ENCODE measurements around the gene PRKCE. TPM values are rescaled to one million over a fixed set of nuclear protein-coding genes. Genes with fewer than 3 reads are reported as not detected.
A peak's percentile ranks its signal among the peaks of the same experiment; 100 is the strongest.
"Not testable (repeated sequence)": the region's sequence is repeated elsewhere in the genome, so short reads cannot be mapped to it uniquely, and the experiment has no call there.

The PRKCE gene
- total RNA-seq, 1 donor from 2014 or later, result 11.7 TPM

DNA sequence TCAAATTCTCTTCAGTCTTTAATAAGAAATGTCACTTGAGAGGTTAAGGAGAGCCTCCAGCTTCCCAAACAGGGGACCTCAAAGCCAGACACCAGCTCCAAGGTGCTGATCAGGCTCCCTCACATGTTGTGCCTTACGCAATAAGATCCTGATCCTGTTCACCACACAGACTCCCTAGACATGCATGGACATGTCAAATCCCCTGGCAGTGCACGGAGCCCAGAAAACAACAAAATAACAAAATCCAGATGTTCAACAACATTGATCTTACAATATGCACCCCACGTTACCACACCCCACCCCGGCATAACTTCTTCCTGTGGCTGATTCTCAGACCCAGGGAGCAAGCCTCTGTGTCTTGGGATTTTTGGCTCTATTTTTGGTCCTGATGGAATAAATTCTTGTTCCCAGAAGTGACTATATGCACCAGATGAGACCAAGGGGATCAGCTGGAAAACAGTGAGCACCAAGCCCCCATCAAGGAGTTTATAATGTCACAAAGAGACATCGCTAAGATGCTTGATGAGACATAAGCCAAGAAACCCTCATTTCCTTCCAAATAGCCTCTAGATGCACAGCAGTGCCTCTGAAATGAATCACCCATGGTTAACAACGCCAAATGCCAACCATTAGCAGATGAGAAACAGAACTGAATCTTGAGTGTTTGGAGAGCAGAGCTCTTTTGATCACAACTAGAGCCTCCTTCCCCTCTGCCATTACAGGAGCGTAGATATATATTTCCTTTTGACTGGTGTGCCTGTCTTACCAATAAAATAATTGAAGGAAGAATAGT lies 198.2 kb downstream of the PRKCE start:
- Mint-ChIP-seq H3K4me3 (no peak overlapping the region), H3K9me3 (peaks cover 9% of the 10 kb centered on the region), H3K36me3 (ENCODE audit: low read depth) (peaks cover 20% of the 10 kb centered on the region), H3K4me1 (ENCODE audit: low read depth) (peaks cover 44% of the 10 kb centered on the region), H3K27me3 (ENCODE audit: insufficient read depth) (peaks cover 1% of the 10 kb centered on the region), H3K27ac (no peak overlapping the region)
- intact Hi-C loops (cut with micrococcal nuclease), result loop anchor here (5.0 kb wide), 1 partner anchor 207 kb away; no protein-coding TSS in a partner anchor
- DNase-seq (ENCODE audit: low spot score), result no peak

DNA sequence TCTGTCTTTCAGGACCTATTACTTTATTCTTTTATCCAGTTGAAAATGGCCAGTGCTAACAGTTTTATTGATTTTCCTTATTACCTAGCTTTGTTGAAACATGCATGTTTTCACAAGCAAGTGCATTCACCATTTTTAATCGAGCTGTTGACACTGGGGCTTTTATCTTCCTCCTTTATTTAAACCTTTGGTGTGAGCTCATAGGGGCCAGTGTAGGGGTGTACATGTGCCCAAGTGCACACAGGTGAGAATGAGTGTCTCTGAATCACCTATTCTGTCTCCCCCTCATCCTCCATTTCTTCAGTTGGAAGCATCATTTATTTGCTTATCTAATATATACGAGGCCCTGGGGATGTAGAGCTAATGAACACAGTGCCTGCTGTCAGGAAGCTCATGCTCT lies 199.1 kb downstream of the PRKCE start:
- H3K4me1 Mint-ChIP-seq (ENCODE audit: low read depth), result peaks cover 37% of the 10 kb centered on the region
- intact Hi-C loops (cut with micrococcal nuclease), result loop anchor here (5.0 kb wide), 1 partner anchor 208 kb away; no protein-coding TSS in a partner anchor
- no peak overlapping the region for H3K4me3 Mint-ChIP-seq
- peaks cover 9% of the 10 kb centered on the region for H3K9me3 Mint-ChIP-seq
- no peak overlapping the region for H3K27ac Mint-ChIP-seq
- H3K36me3 Mint-ChIP-seq (ENCODE audit: low read depth), result peaks cover 20% of the 10 kb centered on the region
- DNase-seq (ENCODE audit: low spot score), result no peak
- peaks cover 1% of the 10 kb centered on the region for H3K27me3 Mint-ChIP-seq (ENCODE audit: insufficient read depth)

DNA sequence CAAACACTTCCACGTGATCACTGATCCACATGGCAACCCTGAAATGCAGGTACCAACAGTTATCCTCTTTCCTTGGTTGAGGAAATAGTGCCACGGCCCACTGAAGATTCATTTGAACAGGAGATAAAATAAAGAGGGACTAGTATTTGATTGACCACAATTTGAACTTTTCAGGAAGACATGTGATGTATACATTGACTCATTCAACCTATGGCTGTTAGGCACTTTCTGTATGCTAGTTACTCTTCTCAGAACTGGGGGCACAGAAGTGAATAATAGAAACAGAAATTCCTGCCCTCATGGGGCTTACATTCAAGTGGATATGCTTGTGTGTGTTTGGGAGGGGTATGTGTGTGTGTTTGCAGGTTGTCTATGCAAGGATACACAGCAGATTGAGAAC lies 199.6 kb downstream of the PRKCE start:
- peak overlapping the region; percentile 35 for H3K27ac Mint-ChIP-seq
- H3K4me1 Mint-ChIP-seq (ENCODE audit: low read depth), result peaks cover 31% of the 10 kb centered on the region

DNA sequence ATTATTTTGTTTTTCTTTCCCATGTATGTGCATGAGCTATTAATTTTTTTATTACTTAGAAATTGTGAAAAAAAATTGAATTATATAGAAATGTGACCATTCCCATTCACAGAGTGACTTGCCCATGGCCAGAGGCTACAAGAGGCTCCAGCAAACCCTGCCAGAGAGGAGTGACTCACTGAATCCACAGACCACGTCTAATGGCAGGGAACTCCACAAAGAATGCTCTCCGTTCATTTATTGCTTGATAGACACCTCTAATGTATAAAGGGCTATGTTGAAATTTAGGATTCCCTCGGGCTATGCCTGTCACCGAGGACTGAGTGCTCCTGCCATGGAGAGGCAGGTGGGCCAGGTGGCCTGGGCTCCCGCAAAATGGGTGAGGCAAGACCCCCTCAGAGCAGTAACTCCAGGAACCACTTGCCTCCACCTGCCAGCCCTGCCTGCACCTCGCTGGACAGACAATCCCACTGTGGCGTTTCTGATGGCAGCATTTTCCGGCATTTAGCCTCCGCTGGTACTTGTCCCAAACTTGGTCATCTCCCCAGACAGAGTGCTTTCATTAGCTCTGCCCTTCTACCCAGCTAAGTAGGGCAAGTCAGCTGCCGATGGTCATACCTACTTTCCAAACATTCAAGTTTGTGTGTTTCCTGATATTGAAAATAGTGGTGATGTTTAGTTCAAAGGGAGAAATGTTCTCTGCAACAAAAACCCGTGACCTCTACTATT lies 200.3 kb downstream of the PRKCE start:
- no peak overlapping the region for H3K4me3 Mint-ChIP-seq
- H3K4me1 Mint-ChIP-seq (ENCODE audit: low read depth), result peaks cover 33% of the 10 kb centered on the region
- peaks cover 1% of the 10 kb centered on the region for H3K27me3 Mint-ChIP-seq (ENCODE audit: insufficient read depth)
- DNase-seq (ENCODE audit: low spot score), result no peak
- peaks cover 9% of the 10 kb centered on the region for H3K9me3 Mint-ChIP-seq
- intact Hi-C loops (cut with micrococcal nuclease), result loop anchor here (5.0 kb wide), 1 partner anchor 209 kb away; no protein-coding TSS in a partner anchor
- no peak overlapping the region for H3K27ac Mint-ChIP-seq
- H3K36me3 Mint-ChIP-seq (ENCODE audit: low read depth), result peaks cover 20% of the 10 kb centered on the region

More for the DNA sequence above, 199.6 kb downstream of the PRKCE start:
- H3K4me3 Mint-ChIP-seq, result no peak overlapping the region
- intact Hi-C loops (cut with micrococcal nuclease), result loop anchor here (5.0 kb wide), 1 partner anchor 209 kb away; no protein-coding TSS in a partner anchor
- H3K36me3 Mint-ChIP-seq (ENCODE audit: low read depth), result peaks cover 20% of the 10 kb centered on the region
- peaks cover 1% of the 10 kb centered on the region for H3K27me3 Mint-ChIP-seq (ENCODE audit: insufficient read depth)
- DNase-seq (ENCODE audit: low spot score), result no peak
- H3K9me3 Mint-ChIP-seq, result peaks cover 9% of the 10 kb centered on the region

DNA sequence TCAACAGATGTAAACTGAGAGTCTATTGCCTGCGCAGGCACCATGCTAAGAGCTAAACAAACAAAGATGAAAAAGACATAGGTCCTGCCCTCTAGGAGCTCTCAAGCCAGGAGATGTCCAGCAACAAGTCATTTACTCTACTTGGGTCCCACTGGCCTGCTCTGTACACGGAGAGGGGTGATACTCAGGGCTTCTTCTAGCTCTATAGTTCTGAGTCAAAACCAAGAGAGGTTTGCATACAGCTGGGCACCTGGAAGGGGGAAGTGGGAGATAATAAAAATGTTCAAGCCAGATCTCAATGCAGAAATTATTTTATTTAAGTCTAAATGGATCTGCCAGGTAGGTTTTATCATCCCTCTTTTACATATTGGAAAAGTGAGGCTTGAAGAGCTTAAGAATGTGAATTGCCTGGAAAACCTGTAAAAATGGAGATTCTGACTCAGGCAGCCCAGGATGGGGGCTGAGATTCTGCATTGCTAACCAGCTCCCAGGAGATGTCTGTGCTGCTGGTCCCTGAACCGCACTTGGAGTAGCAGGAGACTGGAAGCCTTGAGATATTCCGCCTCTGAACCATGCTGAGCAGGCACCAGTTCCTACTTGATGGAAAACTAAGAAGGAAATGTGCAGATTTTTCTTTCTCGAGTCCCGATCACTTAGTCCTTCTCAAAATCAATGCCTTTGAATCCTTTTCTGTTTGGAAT lies 201.1 kb downstream of the PRKCE start:
- DNase-seq (ENCODE audit: low spot score), result no peak
- H3K27me3 Mint-ChIP-seq (ENCODE audit: insufficient read depth), result peaks cover 1% of the 10 kb centered on the region
- no peak overlapping the region for H3K4me3 Mint-ChIP-seq
- H3K27ac Mint-ChIP-seq, result no peak overlapping the region
- peaks cover 9% of the 10 kb centered on the region for H3K9me3 Mint-ChIP-seq
- intact Hi-C loops (cut with micrococcal nuclease), result loop anchor here (5.0 kb wide), 1 partner anchor 210 kb away; no protein-coding TSS in a partner anchor
- peaks cover 17% of the 10 kb centered on the region for H3K36me3 Mint-ChIP-seq (ENCODE audit: low read depth)
- H3K4me1 Mint-ChIP-seq (ENCODE audit: low read depth), result peaks cover 35% of the 10 kb centered on the region

DNA sequence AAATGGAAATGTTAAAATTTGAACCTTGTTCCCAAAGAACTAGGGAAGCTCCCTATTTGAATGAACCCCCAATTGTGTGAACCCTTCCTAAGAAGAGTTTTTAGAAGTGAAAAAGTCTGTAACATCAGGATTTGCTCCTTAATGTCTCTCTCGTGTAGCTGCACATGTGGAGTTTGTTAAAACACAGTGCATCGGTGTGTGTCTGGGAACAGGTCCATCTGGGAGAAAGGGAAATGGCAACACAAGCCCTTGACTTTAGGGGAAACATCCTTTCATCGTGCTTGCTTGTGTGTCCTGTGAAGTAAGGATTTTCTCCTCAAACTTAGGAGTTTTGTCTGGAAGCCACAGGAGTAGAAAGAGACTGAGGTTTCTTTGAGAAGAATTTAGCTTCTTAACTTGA lies 203.9 kb downstream of the PRKCE start:
- peaks cover 27% of the 10 kb centered on the region for H3K4me1 Mint-ChIP-seq (ENCODE audit: low read depth)
- intact Hi-C loops (cut with micrococcal nuclease), result no loop called here
- H3K27me3 Mint-ChIP-seq (ENCODE audit: insufficient read depth), result no peaks in the 10 kb centered on the region
- H3K36me3 Mint-ChIP-seq (ENCODE audit: low read depth), result peaks cover 10% of the 10 kb centered on the region
- H3K27ac Mint-ChIP-seq, result no peak overlapping the region
- H3K4me3 Mint-ChIP-seq, result no peak overlapping the region
- DNase-seq (ENCODE audit: low spot score), result no peak
- H3K9me3 Mint-ChIP-seq, result peaks cover 6% of the 10 kb centered on the region

DNA sequence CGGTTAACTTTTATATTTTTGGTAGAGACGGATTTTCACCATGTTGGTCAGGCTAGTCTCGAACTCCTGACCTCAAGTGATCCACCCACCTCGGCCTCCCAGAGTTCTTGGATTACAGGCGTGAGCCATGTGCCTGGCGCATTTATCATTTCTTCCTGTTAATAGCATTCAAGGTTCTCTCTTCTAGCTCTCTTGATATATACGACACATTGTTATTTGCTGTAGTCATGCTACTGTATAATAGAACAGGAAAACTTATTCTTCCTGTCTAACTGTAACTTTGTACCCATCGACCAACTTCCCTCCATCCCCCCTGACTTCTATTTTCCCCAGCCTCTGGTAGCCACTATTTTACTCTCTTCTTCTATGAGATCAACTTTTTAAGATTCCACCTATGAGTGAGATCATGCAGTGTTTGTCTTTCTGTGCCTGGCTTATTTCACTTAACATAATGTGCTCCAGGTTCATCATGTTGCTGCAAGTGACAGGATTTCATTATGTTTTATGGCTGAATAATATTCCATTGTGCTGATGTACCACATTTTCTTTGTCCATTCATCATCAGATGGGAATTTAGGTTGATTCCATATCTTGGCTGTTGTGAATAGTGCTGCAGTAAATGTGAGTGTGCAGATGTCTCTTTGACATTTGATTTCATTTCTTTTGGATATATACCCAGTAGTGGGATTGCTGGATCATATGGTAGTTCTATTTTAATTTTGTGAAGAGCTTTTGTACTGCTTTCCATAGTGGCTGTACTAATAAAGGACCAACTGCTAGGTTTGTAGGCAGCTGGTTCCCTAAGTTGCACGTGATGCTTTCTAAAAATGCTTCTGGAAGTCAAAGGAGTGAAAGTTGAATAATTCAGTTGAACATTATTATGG lies 205.2 kb downstream of the PRKCE start:
- Mint-ChIP-seq H3K36me3 (ENCODE audit: low read depth) (peaks cover 4% of the 10 kb centered on the region), H3K9me3 (no peaks in the 10 kb centered on the region), H3K4me1 (ENCODE audit: low read depth) (peaks cover 31% of the 10 kb centered on the region), H3K27me3 (ENCODE audit: insufficient read depth) (no peaks in the 10 kb centered on the region), H3K4me3 (no peak overlapping the region), H3K27ac (no peak overlapping the region)
- intact Hi-C loops (cut with micrococcal nuclease), result no loop called here
- DNase-seq (ENCODE audit: low spot score), result no peak

DNA sequence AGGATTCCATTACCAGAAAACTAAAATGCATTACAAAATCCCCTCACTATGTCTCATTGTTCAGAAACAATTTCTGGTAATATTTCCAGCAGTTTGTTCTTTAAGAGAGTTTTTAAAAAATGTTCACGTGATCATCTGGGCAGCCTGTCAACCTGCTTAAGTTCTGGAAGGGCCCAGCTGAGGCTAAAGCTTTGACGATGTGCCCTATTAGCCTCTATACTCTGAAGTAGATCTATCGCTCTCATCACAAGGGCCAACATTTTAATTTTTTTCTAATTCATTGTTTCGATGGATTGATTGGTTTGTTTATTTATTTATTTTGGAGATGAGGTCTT lies 205.8 kb downstream of the PRKCE start:
- Mint-ChIP-seq H3K9me3 (no peaks in the 10 kb centered on the region), H3K4me1 (ENCODE audit: low read depth) (peaks cover 37% of the 10 kb centered on the region), H3K36me3 (ENCODE audit: low read depth) (peaks cover 3% of the 10 kb centered on the region), H3K27ac (no peak overlapping the region), H3K27me3 (ENCODE audit: insufficient read depth) (no peaks in the 10 kb centered on the region), H3K4me3 (no peak overlapping the region)
- no peak for DNase-seq (ENCODE audit: low spot score)
- intact Hi-C loops (cut with micrococcal nuclease), result no loop called here

DNA sequence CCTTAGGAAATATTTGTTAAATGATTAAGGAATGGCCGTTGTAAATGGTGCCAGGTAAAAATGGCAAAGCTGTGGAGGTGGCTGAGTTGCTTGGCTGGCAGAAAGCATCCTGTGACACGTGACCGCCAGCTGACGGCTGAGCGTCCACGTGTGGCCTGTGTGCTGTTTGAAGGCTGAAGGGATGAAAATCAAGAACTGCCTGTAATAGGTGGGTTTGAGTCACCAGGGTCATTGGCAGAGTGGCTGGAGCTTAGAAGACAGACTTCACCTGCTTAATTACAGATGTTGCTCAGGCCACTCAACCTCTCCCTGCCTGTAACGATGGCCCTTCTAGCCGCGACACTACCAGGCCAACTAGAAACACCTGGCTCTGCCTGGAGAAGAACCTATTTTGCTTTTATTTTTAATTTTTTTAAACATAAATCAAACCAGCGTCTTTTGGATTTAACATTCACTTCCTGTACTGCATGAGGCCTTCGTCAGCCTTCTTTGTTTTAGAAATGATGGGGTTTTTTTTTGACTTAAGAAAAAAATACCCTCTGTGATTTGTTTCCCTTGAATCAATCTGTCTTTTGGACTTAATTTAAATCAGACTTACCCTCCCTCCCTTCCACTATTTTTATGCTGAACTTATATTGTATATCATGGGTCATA lies 206.5 kb downstream of the PRKCE start:
- Mint-ChIP-seq H3K27ac (no peak overlapping the region), H3K4me1 (ENCODE audit: low read depth) (peaks cover 44% of the 10 kb centered on the region), H3K27me3 (ENCODE audit: insufficient read depth) (no peaks in the 10 kb centered on the region), H3K4me3 (no peak overlapping the region), H3K9me3 (no peaks in the 10 kb centered on the region), H3K36me3 (ENCODE audit: low read depth) (no peaks in the 10 kb centered on the region)
- no peak for DNase-seq (ENCODE audit: low spot score)
- intact Hi-C loops (cut with micrococcal nuclease), result loop anchor here (2.0 kb wide), 1 partner anchor 13 kb away; no protein-coding TSS in a partner anchor

DNA sequence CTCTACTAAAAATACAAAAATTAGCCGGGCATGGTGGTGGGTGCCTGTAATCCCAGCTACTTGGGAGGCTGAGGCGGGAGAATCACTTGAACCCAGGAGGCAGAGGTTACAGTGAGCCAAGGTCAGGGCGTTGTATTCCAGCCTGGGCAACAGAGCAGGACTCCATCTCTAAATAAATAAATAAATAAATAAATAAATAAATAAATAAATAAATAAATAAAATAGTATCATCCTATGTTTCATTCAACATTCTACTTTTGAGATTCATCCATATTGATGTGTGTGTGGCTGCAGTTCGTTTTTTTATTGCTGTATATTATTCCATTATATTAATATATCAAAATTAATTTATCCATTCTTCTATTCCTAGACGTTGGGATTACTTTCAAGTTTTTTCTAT lies 207.4 kb downstream of the PRKCE start:
- not testable (repeated sequence) for H3K9me3 Mint-ChIP-seq; H3K27me3 Mint-ChIP-seq (ENCODE audit: insufficient read depth); DNase-seq (ENCODE audit: low spot score); H3K4me3 Mint-ChIP-seq; H3K27ac Mint-ChIP-seq; H3K36me3 Mint-ChIP-seq (ENCODE audit: low read depth)
- intact Hi-C loops (cut with micrococcal nuclease), result loop anchor here (2.0 kb wide), 1 partner anchor 14 kb away; no protein-coding TSS in a partner anchor
- H3K4me1 Mint-ChIP-seq (ENCODE audit: low read depth), result peaks cover 51% of the 10 kb centered on the region

DNA sequence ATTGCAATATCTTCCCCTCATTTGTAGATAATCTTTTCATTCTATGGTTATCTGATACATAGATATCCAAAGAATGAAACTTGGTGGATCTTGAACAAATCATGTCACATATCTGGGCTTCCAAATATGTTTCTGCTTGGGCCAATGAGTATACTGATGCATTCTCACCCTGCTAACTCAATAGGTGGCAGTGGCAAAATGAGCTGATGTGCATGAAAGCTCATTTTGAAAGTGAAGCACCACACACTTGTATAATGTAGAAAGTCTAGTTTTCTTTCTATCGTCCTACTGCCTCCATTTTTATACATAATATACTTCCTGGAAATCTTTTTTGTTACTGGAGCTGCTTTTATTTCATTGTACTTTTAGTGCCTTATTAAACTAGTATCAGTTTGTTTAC lies 208.2 kb downstream of the PRKCE start:
- no peak overlapping the region for H3K4me3 Mint-ChIP-seq
- intact Hi-C loops (cut with micrococcal nuclease), result loop anchor here (2.0 kb wide), 1 partner anchor 15 kb away; no protein-coding TSS in a partner anchor
- no peaks in the 10 kb centered on the region for H3K36me3 Mint-ChIP-seq (ENCODE audit: low read depth)
- H3K9me3 Mint-ChIP-seq, result no peaks in the 10 kb centered on the region
- no peaks in the 10 kb centered on the region for H3K27me3 Mint-ChIP-seq (ENCODE audit: insufficient read depth)
- H3K27ac Mint-ChIP-seq, result peak overlapping the region; percentile 3
- DNase-seq (ENCODE audit: low spot score), result no peak
- peaks cover 53% of the 10 kb centered on the region for H3K4me1 Mint-ChIP-seq (ENCODE audit: low read depth)

Measured in activated T-helper 1 cell treated with anti-CD3 and anti-CD28 coated beads, Interleukin-12 subunit alpha, Interleukin-12 subunit beta, Interleukin-2, Interleukin-4 antibody, amounts not matched to agents 30 ng/mL and 10 ng/mL and 1 ng/mL, durations not matched to agents 14 hours and 24 hours and 36 hours (primary cell).